ENCODE measurements around the gene NFAT5.
A peak's percentile ranks its signal among the peaks of the same experiment; 100 is the strongest.

The NFAT5 gene

DNA sequence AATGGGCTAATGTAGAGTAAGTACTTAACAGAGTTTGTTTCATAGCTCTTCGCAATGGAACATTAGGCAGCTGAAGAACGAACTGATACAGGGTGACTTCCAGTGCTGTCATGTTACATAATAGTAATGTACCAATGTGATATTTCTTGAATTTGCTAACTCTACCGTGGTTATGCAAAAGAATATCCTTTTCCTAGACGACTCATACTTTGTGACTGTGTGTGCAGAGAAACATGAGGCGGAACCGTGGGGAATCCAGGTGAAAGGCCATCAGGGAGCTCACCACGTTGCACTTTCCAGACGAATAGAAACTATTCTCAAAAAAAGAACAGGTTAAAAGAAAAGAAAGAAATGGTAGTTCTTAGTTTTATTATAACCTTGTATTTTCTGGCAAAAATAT is 175.8 kb downstream of the NFAT5 start:
- no peak for DNase-seq (ENCODE audit: extremely low read depth, low read depth)
- TF ChIP-seq, protein P1, sequence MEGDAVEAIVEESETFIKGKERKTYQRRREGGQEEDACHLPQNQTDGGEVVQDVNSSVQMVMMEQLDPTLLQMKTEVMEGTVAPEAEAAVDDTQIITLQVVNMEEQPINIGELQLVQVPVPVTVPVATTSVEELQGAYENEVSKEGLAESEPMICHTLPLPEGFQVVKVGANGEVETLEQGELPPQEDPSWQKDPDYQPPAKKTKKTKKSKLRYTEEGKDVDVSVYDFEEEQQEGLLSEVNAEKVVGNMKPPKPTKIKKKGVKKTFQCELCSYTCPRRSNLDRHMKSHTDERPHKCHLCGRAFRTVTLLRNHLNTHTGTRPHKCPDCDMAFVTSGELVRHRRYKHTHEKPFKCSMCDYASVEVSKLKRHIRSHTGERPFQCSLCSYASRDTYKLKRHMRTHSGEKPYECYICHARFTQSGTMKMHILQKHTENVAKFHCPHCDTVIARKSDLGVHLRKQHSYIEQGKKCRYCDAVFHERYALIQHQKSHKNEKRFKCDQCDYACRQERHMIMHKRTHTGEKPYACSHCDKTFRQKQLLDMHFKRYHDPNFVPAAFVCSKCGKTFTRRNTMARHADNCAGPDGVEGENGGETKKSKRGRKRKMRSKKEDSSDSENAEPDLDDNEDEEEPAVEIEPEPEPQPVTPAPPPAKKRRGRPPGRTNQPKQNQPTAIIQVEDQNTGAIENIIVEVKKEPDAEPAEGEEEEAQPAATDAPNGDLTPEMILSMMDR (IDR thresholded peaks at IDR 0.05; ENCODE audit: low read depth, low read length), result no peak

DNA sequence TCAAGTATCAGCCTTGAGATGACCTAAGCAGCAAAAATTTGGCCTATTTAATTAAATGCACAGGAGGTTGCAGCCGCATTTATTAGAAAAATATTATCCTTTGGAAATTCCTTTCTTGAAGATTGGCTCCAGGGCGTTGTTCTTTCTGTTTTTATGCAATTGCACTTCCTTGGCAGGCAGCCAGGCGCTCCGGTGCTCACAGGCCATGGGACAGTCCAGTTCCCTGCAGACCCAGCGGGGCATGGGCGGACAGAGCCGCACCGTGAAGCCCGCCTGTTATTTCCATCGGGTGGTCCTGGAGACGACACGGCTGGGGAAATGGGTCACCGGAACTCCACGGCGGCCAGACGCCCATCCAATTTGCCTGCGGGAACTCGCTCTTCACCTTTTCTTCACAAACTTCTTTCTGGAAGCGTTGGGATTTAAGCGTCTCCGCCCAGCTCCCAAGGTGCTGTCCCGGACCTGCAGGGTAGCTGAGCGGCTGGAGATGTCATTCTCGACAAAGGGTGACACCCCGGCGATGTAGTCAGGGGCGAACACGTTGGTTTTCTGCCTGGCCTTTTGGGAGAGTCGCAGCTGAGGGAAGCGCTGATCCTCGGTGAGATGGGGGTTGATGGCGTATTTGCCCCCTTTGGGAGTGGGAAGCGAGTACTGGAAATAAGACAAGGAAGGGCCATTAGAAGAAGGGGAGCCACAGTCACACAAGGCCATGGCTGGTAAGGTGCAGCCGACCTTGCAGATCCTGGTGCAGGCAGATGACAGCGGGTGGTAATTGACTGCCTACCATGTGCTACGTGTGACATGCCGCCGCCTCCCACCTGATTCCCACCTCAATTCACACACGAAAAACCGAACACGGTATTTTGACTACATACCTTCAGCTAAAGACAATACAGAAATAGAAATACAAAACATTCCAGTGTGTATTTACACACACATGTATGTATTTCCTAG is 176.5 kb downstream of the NFAT5 start:
- peak; percentile 27 for DNase-seq (ENCODE audit: extremely low read depth, low read depth)
- TF ChIP-seq, protein P1 (IDR thresholded peaks at IDR 0.05; ENCODE audit: low read depth, low read length), result no peak

DNA sequence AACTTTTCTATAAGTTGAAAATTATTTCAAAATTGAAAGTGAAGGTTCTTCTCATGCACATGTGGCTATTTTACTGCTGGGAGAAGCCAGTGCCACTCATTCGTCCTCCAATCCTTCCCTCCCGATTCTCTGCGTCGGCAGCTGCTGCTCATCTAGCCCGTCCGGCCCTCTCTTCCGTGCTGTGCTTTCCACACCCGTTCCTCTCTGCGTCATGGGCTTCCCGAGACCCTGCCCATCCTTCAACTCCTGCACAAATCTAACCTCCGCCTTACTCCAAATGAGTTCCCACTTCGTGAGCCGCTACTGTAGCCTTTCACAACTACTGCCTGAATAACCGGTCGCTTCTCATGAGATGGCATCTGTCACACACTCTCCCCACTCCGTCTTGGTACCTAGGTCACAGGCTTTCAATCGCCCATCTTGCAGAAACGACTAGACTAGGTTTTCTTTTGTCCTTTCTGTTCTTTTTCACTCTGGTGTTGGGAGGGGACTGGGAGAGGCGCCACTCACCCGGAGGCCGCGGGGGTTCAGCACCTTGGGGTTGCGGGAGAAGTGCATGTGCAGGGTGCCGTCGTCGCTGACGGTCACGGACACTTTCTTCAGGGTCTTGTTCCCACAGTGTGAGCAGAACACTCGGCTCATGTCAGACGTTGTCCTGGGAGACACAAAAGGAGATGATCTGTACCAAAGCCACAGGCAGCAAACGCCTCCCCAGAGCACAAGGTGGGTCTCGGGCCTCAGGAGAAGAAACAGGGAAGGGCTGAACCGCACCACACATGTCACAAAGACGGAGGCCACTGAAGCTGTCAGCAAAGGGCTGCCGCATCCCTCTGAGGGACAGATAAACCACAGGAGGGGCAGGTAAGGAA is 178.8 kb downstream of the NFAT5 start:
- TF ChIP-seq, protein P1 (IDR thresholded peaks at IDR 0.05; ENCODE audit: low read depth, low read length), result no peak
- DNase-seq (ENCODE audit: extremely low read depth, low read depth), result no peak

DNA sequence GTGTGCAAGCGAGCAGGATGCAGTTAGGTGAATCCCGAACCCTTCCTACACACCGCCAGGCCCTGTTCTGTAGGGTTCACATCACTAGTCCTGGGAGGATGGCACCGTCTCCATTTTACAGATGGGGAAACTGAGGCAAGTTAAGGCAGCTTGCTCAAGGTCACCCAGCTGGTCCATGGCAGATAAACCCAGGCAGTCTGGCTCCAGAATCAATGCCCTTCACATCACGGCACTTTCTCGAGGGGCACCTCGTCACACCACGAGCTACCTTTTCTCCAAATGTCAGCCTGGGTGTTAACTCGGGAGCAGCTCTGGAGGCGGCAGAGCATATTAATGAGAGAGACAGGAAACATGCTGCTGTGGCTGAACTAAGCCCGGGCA is 179.5 kb downstream of the NFAT5 start:
- no peak for DNase-seq (ENCODE audit: extremely low read depth, low read depth)
- TF ChIP-seq, protein P1 (IDR thresholded peaks at IDR 0.05; ENCODE audit: low read depth, low read length), result no peak

DNA sequence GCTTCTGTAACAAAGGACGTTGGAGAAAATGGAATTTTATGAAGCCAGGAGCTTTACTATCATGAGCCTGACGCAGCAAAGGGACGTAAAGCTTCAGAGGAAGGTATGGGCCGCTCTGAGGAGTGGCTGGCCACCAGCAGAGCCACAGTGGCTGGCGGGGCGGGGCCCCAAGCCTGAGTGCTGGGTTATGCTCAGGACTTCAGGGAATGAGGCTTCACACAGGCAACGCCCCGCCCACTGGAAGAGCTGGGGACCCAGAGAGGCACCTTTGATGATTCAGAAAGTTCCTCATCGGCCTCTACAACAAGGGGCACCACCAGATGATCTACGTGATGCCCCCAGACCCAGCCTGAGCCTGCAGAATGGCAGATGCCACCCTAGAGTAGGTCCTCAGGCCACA is 180.2 kb downstream of the NFAT5 start:
- TF ChIP-seq, protein P1 (IDR thresholded peaks at IDR 0.05; ENCODE audit: low read depth, low read length), result no peak
- no peak for DNase-seq (ENCODE audit: extremely low read depth, low read depth)

DNA sequence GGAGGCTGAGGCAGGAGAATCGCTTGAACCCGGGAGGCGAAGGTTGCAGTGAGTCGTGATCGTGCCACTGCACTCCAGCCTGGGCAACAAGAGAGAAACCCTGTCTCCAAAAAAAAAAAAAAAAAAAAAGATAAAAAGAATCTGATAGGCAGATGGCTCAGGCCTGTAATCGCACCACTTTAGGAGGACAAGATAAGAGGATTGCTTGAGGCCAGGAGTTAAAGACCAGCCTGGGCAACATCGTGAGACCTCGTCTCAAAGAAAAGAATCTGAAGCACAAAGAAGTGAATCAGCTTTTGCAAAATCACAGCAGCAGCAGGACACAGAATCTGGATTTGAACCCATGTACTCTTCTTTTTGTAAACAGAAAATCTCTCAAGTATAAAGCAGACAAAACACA is 181.3 kb downstream of the NFAT5 start:
- TF ChIP-seq, protein P1 (IDR thresholded peaks at IDR 0.05; ENCODE audit: low read depth, low read length), result no peak

More for the DNA sequence above, 181.3 kb downstream of the NFAT5 start:
- DNase-seq (ENCODE audit: extremely low read depth, low read depth), result no peak
